Measurements from ENCODE around the gene PCSK5.

The PCSK5 gene

GRCh38 chr9:76342858-76343257 lies 452.4 kb downstream of the PCSK5 start:
- no peak for TF ChIP-seq CTCF (conservative IDR thresholded peaks at IDR 0.05; ENCODE audit: low read depth, low read length)
- DNase-seq (ENCODE audit: low read depth) = no peak
- H3K4me3 ChIP-seq (ENCODE audit: low read depth, low read length) = no peak overlapping the region

GRCh38 chr9:76349865-76350264 lies 459.4 kb downstream of the PCSK5 start:
- no peak for DNase-seq (ENCODE audit: low read depth)
- H3K4me3 ChIP-seq (ENCODE audit: low read depth, low read length) = no peak overlapping the region
- no peak for TF ChIP-seq CTCF (conservative IDR thresholded peaks at IDR 0.05; ENCODE audit: low read depth, low read length)

- H3K4me3 ChIP-seq (ENCODE audit: low read depth, low read length) = no peak overlapping the region
- DNase-seq (ENCODE audit: low read depth) = no peak
- TF ChIP-seq CTCF (conservative IDR thresholded peaks at IDR 0.05; ENCODE audit: low read depth, low read length) = no peak
Measured at GRCh38 chr9:76351006-76351405, 460.5 kb downstream of the PCSK5 start.

- no peak overlapping the region for H3K4me3 ChIP-seq (ENCODE audit: low read depth, low read length)
- no peak for DNase-seq (ENCODE audit: low read depth)
- TF ChIP-seq CTCF (conservative IDR thresholded peaks at IDR 0.05; ENCODE audit: low read depth, low read length) = no peak
Measured at GRCh38 chr9:76352026-76352620, 461.6 kb downstream of the PCSK5 start.

- TF ChIP-seq CTCF (conservative IDR thresholded peaks at IDR 0.05; ENCODE audit: low read depth, low read length) = no peak
- DNase-seq (ENCODE audit: low read depth) = peak; percentile 35
- H3K4me3 ChIP-seq (ENCODE audit: low read depth, low read length) = no peak overlapping the region
Measured at GRCh38 chr9:76353280-76353679, 462.8 kb downstream of the PCSK5 start.

- no peak for TF ChIP-seq CTCF (conservative IDR thresholded peaks at IDR 0.05; ENCODE audit: low read depth, low read length)
- no peak overlapping the region for H3K4me3 ChIP-seq (ENCODE audit: low read depth, low read length)
- DNase-seq (ENCODE audit: low read depth) = no peak
Measured at GRCh38 chr9:76354221-76354620, 463.7 kb downstream of the PCSK5 start.

GRCh38 chr9:76355886-76356285 lies 465.4 kb downstream of the PCSK5 start:
- DNase-seq (ENCODE audit: low read depth) = no peak
- H3K4me3 ChIP-seq (ENCODE audit: low read depth, low read length) = no peak overlapping the region
- no peak for TF ChIP-seq CTCF (conservative IDR thresholded peaks at IDR 0.05; ENCODE audit: low read depth, low read length)

All from choroid plexus epithelial cell (primary cell).